ES-I3 (cell line): ENCODE data around the gene YJEFN3.

Experiments used
- H3K36me3 ChIP-seq: 2 replicates; pipeline ENCODE4 v1.6.1; 2013; ENCODE audit warnings: mild to moderate bottlenecking, low read length, control low read depth, moderate library complexity; ENCODE audit not compliant: insufficient read depth
- H3K4me1 ChIP-seq: 2 replicates; pipeline ENCODE4 v1.6.1; 2013; ENCODE audit warnings: mild to moderate bottlenecking, control low read depth, low read length; ENCODE audit not compliant: insufficient read depth
- H3K9ac ChIP-seq: 2 replicates; pipeline ENCODE4 v1.6.1; 2013; ENCODE audit warnings: low read depth, mild to moderate bottlenecking, low read length, moderate library complexity
- H3K9me3 ChIP-seq: 2 replicates; pipeline ENCODE4 v1.6.1; 2013; ENCODE audit warnings: mild to moderate bottlenecking, low read length, moderate library complexity; ENCODE audit not compliant: control insufficient read depth, insufficient read depth

YJEFN3 gene

DNA sequence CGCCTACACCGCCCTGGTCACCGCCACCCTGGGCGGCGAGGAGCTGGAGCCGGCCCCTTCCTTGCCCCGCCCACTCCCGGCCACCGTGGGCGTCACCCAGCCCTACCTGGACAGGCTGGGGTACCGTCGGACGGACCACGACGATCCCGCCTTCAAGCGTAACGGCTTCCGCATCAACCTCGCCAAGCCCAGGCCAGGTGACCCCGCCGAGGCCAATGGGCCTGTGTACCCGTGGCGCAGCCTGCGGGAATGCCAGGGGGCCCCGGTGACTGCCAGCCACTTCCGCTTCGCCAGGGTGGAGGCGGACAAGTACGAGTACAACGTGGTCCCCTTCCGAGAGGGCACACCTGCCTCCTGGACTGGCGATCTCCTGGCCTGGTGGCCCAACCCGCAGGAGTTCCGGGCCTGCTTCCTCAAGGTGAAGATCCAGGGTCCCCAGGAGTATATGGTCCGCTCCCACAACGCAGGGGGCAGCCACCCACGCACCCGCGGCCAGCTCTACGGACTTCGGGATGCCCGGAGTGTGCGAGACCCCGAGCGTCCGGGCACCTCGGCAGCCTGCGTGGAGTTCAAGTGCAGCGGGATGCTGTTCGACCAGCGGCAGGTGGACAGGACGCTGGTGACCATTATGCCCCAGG is 16.4 kb downstream of the YJEFN3 start:
- Histone ChIP-seq H3K9me3 (no peaks in the 10 kb centered on the region), H3K9ac (no peak overlapping the region), H3K4me1 (peaks cover 6% of the 10 kb centered on the region; the same call in 1 of the 2 replicates), H3K36me3 (no peaks in the 10 kb centered on the region)

DNA sequence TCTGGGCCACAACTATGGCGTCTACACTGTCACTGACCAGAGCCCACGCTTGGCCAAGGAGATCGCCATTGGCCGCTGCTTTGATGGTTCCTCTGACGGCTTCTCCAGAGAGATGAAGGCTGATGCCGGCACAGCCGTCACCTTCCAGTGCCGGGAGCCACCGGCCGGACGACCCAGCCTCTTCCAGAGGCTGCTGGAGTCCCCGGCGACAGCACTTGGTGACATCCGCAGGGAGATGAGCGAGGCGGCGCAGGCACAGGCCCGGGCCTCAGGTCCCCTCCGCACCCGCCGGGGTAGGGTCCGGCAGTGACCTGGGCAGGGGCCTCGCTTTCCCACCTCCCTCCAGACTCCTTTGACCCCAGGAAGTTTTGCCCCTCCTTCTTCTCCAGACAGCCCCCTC is 17.0 kb downstream of the YJEFN3 start:
- Histone ChIP-seq H3K9ac (no peak overlapping the region), H3K9me3 (no peaks in the 10 kb centered on the region), H3K4me1 (peaks cover 8% of the 10 kb centered on the region; the same call in 1 of the 2 replicates), H3K36me3 (no peaks in the 10 kb centered on the region)

DNA sequence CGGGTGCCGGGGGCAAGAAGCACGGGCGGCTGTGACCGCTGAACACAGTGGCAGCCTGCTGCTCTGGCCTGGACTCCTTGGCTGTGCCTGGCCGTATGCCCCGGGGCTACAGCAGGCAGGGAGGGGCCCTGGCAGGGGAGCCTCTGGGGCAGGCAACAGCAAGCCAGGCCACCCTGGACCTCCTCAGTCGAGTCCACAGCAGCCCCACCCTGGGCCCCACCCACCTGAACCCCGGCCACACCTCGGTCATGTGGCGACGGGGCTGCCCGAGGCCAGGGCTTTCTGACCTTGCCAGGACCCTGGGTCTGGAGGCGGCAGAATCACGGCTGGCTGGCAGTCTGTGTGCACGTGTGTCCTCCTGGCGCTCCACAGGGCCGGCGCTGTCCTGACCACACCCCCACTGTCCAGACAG is 18.0 kb downstream of the YJEFN3 start:
- Histone ChIP-seq H3K36me3 (no peaks in the 10 kb centered on the region), H3K9ac (no peak overlapping the region), H3K4me1 (peaks cover 5% of the 10 kb centered on the region; the same call in 1 of the 2 replicates), H3K9me3 (no peaks in the 10 kb centered on the region)

- Histone ChIP-seq H3K4me1 (peaks cover 5% of the 10 kb centered on the region; the same call in 1 of the 2 replicates), H3K9ac (no peak overlapping the region), H3K36me3 (no peaks in the 10 kb centered on the region), H3K9me3 (no peaks in the 10 kb centered on the region)
Measured at GRCh38 chr19:19547674-19548336, 19.1 kb downstream of the YJEFN3 start.

GRCh38 chr19:19548915-19549759 is 20.4 kb downstream of the YJEFN3 start:
- H3K9me3 ChIP-seq, result no peaks in the 10 kb centered on the region
- H3K4me1 ChIP-seq, result peaks cover 5% of the 10 kb centered on the region; the same call in 1 of the 2 replicates
- no peaks in the 10 kb centered on the region for H3K36me3 ChIP-seq
- no peak overlapping the region for H3K9ac ChIP-seq

DNA sequence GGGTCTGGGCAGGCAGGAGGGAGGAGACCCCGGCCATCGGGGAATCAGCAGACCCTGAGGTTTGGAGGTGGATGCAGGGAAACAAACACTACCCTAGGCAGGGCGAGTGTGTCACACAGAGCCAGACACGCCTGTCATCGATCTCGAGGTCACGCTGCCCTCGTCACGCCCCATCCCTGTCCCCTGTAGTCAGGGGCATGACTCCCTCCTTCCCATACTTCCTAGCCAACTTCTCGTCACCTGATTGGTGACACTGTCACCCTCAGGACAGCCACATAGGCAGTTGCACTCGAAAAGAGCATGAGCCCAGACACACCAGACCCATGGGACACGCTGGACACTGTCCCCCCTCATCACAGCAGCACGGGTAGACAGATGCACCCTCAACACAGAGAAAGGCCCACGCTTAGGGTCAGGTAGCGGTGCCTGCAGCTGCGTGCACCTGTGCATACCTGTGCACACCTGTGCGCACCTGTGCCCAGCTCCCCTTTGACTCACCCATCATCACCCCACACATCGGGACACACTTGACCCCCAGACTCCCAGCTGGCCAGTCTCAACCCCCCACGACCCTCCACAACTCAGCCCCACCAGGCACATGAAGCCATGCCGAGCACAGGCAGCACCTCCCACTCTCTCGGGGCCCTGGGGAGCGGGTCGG is 21.2 kb downstream of the YJEFN3 start:
- Histone ChIP-seq H3K36me3 (no peaks in the 10 kb centered on the region), H3K9me3 (no peaks in the 10 kb centered on the region), H3K4me1 (peaks cover 5% of the 10 kb centered on the region; the same call in 1 of the 2 replicates), H3K9ac (no peak overlapping the region)

GRCh38 chr19:19550485-19550929 is 21.8 kb downstream of the YJEFN3 start:
- Histone ChIP-seq H3K4me1 (peaks cover 5% of the 10 kb centered on the region; the same call in 1 of the 2 replicates), H3K9me3 (no peaks in the 10 kb centered on the region), H3K36me3 (no peaks in the 10 kb centered on the region), H3K9ac (no peak overlapping the region)

DNA sequence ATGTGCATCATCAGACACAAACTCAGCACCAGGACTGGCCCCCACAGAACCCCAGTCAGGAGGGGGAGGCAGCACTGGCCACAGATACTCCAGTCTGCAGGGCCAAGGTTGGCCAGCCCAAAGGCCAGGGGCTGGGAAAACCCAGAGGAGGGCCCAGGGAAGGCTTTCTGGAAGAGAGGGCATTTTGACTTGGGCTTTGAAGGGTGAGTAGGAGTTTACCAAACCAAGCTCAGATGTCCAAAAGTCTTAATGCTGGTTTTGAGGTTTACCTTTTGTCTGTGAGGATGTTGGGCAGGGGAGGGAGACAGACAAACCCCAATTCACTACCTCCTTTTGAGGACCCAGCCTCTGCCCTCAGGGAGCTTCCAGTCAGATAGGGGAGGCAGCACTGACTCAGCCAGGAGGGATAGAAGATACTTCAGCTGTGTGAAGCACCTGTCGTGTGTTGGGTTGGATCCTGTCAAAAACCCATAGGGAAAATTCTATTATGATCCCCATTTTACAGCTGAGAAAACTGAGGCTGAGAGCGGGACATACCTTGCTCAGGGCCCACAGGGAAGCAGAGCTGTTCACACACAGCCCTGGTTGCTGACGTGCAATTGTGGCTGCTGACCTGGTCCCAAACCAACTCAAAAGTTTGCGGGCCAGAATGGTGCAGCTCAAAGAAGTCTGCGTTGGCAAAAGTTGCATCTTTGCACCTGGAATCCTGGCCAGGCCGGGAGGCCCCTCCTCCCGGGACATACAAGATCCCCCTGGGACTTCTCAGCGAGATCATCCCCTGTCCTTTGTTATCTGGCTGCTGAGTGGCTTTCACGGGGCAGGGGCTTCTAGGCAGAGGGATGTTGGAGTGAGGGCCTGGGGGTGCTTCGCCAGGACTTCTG is 22.5 kb downstream of the YJEFN3 start:
- Histone ChIP-seq H3K4me1 (peaks cover 5% of the 10 kb centered on the region; the same call in 1 of the 2 replicates), H3K9me3 (no peaks in the 10 kb centered on the region), H3K9ac (no peak overlapping the region), H3K36me3 (no peaks in the 10 kb centered on the region)

DNA sequence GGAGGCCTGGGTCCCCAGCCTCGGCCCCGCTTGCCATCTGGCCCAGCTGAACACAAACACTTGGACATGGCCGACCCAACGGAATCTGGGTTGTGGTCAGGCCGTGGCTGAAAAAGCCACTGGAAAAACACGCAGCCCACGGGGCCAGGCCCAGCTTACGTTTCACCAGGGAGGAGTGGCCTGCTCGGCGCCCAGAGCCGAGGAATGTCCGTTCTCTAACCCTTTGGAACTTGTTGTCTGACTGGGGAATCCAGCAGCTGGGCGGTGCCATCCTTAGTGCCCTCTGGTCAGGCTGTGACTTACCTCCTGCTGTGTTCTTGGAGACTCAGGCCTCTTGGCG is 23.1 kb downstream of the YJEFN3 start:
- H3K4me1 ChIP-seq, result peaks cover 5% of the 10 kb centered on the region; the same call in 1 of the 2 replicates
- no peaks in the 10 kb centered on the region for H3K9me3 ChIP-seq
- no peaks in the 10 kb centered on the region for H3K36me3 ChIP-seq
- H3K9ac ChIP-seq, result no peak overlapping the region

DNA sequence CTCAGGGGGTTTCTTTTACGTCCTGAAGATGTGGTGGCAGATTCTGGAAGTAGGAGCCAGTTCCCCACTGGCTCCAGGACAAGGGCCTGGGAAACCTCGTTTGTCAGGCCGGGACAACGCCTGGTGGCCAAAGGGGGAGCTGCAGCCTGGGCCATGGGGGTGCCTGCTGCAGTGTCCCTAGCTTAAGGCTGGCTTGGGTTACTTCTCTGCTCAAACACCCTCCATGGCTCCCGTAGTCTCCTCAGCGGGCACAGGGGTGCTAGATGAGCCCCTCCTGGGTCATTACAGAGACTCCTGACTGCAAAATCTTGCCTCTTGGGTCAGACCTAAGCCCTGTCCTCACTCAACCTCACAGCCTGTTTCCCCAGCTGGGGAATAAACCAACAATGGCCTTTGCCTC is 24.1 kb downstream of the YJEFN3 start:
- H3K9ac ChIP-seq, result no peak overlapping the region
- H3K36me3 ChIP-seq, result no peaks in the 10 kb centered on the region
- no peaks in the 10 kb centered on the region for H3K9me3 ChIP-seq
- peaks cover 5% of the 10 kb centered on the region; the same call in 1 of the 2 replicates for H3K4me1 ChIP-seq

DNA sequence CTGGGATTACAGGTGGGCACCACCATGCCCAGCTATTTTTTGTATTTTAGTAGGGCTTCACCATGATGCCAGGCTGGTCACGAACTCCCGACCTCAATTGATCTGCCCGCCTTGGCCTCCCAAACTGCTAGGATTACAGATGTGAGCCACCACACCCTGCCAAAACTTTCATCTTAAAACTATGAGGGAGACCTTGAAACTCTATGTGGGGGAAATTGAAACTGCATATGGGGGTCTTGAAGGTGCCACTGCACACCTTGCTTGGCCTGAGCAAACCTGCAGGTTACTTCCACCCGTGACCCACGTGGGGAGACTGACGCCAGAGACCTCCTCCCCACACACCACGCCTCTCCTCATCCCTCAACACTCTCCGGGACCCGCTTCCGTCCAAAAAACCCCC is 25.0 kb downstream of the YJEFN3 start:
- H3K9me3 ChIP-seq, result no peaks in the 10 kb centered on the region
- H3K36me3 ChIP-seq, result no peaks in the 10 kb centered on the region
- no peak overlapping the region for H3K9ac ChIP-seq
- H3K4me1 ChIP-seq, result peaks cover 5% of the 10 kb centered on the region; the same call in 1 of the 2 replicates

- H3K9ac ChIP-seq, result no peak overlapping the region
Measured at GRCh38 chr19:19554074-19555023, 25.6 kb downstream of the YJEFN3 start.

More at GRCh38 chr19:19554074-19555023, 25.6 kb downstream of the YJEFN3 start:
- Histone ChIP-seq H3K9me3 (no peaks in the 10 kb centered on the region), H3K4me1 (peaks cover 5% of the 10 kb centered on the region; the same call in 1 of the 2 replicates), H3K36me3 (no peaks in the 10 kb centered on the region)
